Endothelial cell of umbilical vein (primary cell): ENCODE data around the gene PLEKHS1. TPM values are rescaled to one million over a fixed set of nuclear protein-coding genes. Genes with fewer than 3 reads are reported as not detected.

Experiments
- BruUV-seq: library from RNA; stranded (reverse); fragments of 400-500 nt; replicated peaks from 2 replicates; lab custom pipeline; 2021; lab: Mats Ljungman, UMichigan
- CTCF ChIA-PET: fragments of 300-600, 350-600 bp; sonication (Branson Sonifier 250); formaldehyde crosslinking; loops from one replicate; lab custom pipeline; 2021; ENCODE audit warnings: antibody characterized with exemption, inconsistent platforms; lab: Charles Lee
- POLR2A ChIA-PET: fragments of 300-600, 350-600 bp; sonication (Branson Sonifier 250); formaldehyde crosslinking; loops from one replicate; lab custom pipeline; 2021; ENCODE audit warnings: antibody characterized with exemption, inconsistent platforms; lab: Charles Lee
- DNase-seq: peaks from one replicate; pipeline ENCODE4 v3.0.0-alpha.2; 2011; ENCODE audit warnings: low read depth, low spot score
- FAIRE-seq: peaks from 2 replicates; lab custom pipeline; 2011; peaks lifted over from hg19 to GRCh38; lab: Jason Lieb, UNC
- H2AFZ ChIP-seq: 2 replicates; pipeline ENCODE4 v1.6.0; 2012; ENCODE audit warnings: low read depth, low read length, control low read depth, inconsistent platforms
- H3K27ac ChIP-seq: 2 replicates; pipeline ENCODE4 v1.5.1; 2011; ENCODE audit warnings: low read depth, mild to moderate bottlenecking, control low read depth, low read length, moderate library complexity; ENCODE audit not compliant: insufficient read depth
- H3K27me3 ChIP-seq, 2 experiments: 2 replicates each; pipeline versions ENCODE4 v1.6.0 to v1.6.1; 2011; ENCODE audit warnings: low read length in 2 of 2, mixed read lengths in 1 of 2; ENCODE audit not compliant: control insufficient read depth in 2 of 2, insufficient read depth in 2 of 2
- H3K36me3 ChIP-seq, 2 experiments: 2 replicates in 1 of 2; 3 replicates in 1 of 2; pipeline ENCODE4 v1.5.1; 2011; ENCODE audit warnings: low read length in 2 of 2, mild to moderate bottlenecking in 1 of 2, moderate library complexity in 1 of 2; ENCODE audit not compliant: control insufficient read depth in 2 of 2, insufficient read depth in 2 of 2; ENCODE audit errors: extremely low read depth in 1 of 2
- H3K4me1 ChIP-seq: 3 replicates; pipeline ENCODE4 v1.5.1; 2011; ENCODE audit warnings: mild to moderate bottlenecking, low read length; ENCODE audit not compliant: control insufficient read depth, insufficient read depth; ENCODE audit errors: extremely low read depth
- H3K4me2 ChIP-seq: 2 replicates; pipeline ENCODE4 v1.6.1; 2011; ENCODE audit warnings: low read length, control low read depth, mixed read lengths; ENCODE audit not compliant: insufficient read depth
- H3K4me3 ChIP-seq, 3 experiments: fragments of 200-600 bp in 1 of 3; sonication (generic), shearing (Covaris generic) in 1 of 3; replicated peaks in 1 of 3; 2 replicates each; pipeline ENCODE4 v1.5.1; 2011 to 2016; ENCODE audit warnings: control low read depth in 3 of 3, low read length in 3 of 3, mild to moderate bottlenecking in 2 of 3, inconsistent platforms in 1 of 3, low read depth in 1 of 3, moderate library complexity in 1 of 3; ENCODE audit not compliant: insufficient read depth in 1 of 3
- H3K79me2 ChIP-seq: 2 replicates; pipeline ENCODE4 v1.6.0; 2012; ENCODE audit warnings: low read length, inconsistent platforms; ENCODE audit not compliant: control insufficient read depth, insufficient read depth
- H3K9ac ChIP-seq: replicated peaks from 2 replicates; pipeline ENCODE3; 2011; ENCODE audit warnings: low read length, control low read depth; ENCODE audit not compliant: insufficient read depth; ENCODE audit errors: extremely low read depth
- H3K9me1 ChIP-seq: replicated peaks from 3 replicates; pipeline ENCODE4 v1.6.0; 2011; ENCODE audit warnings: mild to moderate bottlenecking, low read length; ENCODE audit not compliant: control insufficient read depth, insufficient read depth; ENCODE audit errors: extremely low read depth
- H3K9me3 ChIP-seq: replicated peaks from 2 replicates; pipeline ENCODE4 v1.5.1; 2012; ENCODE audit warnings: low read length, inconsistent platforms; ENCODE audit not compliant: control insufficient read depth, insufficient read depth
- H4K20me1 ChIP-seq: replicated peaks from 2 replicates; pipeline ENCODE3; 2011; ENCODE audit warnings: mild to moderate bottlenecking, low read length; ENCODE audit not compliant: control insufficient read depth, insufficient read depth; ENCODE audit errors: extremely low read depth
- EZH2 ChIP-seq: IDR thresholded peaks from 2 replicates; pipeline ENCODE4 v1.6.1; 2012; ENCODE audit warnings: borderline replicate concordance, low read depth, mild to moderate bottlenecking, moderate library complexity, low read length, inconsistent platforms; ENCODE audit not compliant: severe bottlenecking
- FOS ChIP-seq: IDR thresholded peaks from 2 replicates; pipeline ENCODE4 v1.6.1; 2011; ENCODE audit warnings: mild to moderate bottlenecking, low read length, moderate library complexity, borderline replicate concordance; ENCODE audit not compliant: insufficient read depth
- GATA2 ChIP-seq: IDR thresholded peaks from 2 replicates; pipeline ENCODE4 v1.7.0; 2011; ENCODE audit warnings: low read depth, mild to moderate bottlenecking, moderate library complexity, mixed read lengths, low read length; ENCODE audit not compliant: insufficient read length, insufficient read depth
- JUN ChIP-seq: IDR thresholded peaks from 2 replicates; pipeline ENCODE4 v1.6.1; 2011; ENCODE audit warnings: borderline replicate concordance, low read depth; ENCODE audit not compliant: insufficient read length, insufficient read depth
- MYC ChIP-seq: IDR thresholded peaks from one replicate; pipeline ENCODE4 v1.6.1; 2011; ENCODE audit warnings: mild to moderate bottlenecking, low read depth, low read length
- POLR2A ChIP-seq: IDR thresholded peaks from 2 replicates; pipeline ENCODE4 v1.6.1; 2012; ENCODE audit warnings: low read depth, mild to moderate bottlenecking, control low read depth, low read length
- POLR2AphosphoS5 ChIP-seq: IDR thresholded peaks from 2 replicates; pipeline ENCODE4 v1.6.1; 2012; ENCODE audit warnings: low read depth, mild to moderate bottlenecking, control low read depth, low read length, moderate library complexity; ENCODE audit not compliant: insufficient read depth
- dilution Hi-C: fragments of 300-500 bp; cut with MboI; formaldehyde crosslinking; loops from one replicate; pipeline ENCODE4 v1.15.0; 2019; ENCODE audit warnings: low sequenced_read_pairs; ENCODE audit not compliant: extremely low pct_ligation_motif_present
- intact Hi-C: fragments of 100-400 bp; cut with micrococcal nuclease; formaldehyde crosslinking; loops from one replicate; pipeline ENCODE4 v1.10.0; 2022
- polyA plus RNA-seq, 4 experiments: library from polyadenylated mRNA; depleted of rRNA in 3 of 4; stranded (reverse) in 3 of 4; unstranded in 1 of 4; fragments of >200 nt; gene quantifications; 2 replicates each; pipeline versions ENCODE4 v1.2.1 to v1.2.3, GENCODE V29; 2011 to 2012; ENCODE audit warnings: missing spikeins in 1 of 4
- total RNA-seq: library from RNA; stranded (reverse); gene quantifications from 2 replicates; pipeline ENCODE4 v1.2.3, GENCODE V29; 2021
- TF ChIP-seq, protein P1 (sequence below), 2 donors: IDR thresholded peaks; 1 replicate in 1 of 2; 2 replicates in 1 of 2; pipeline ENCODE4 v1.5.1; 2011; ENCODE audit warnings: low read length in 2 of 2, mild to moderate bottlenecking in 2 of 2, moderate library complexity in 2 of 2, control low read depth in 1 of 2, inconsistent platforms in 1 of 2, low read depth in 1 of 2; ENCODE audit not compliant: insufficient read depth in 1 of 2; ENCODE audit errors: extremely low read depth in 1 of 2

PLEKHS1 gene
- total and polyA plus RNA-seq, 2 donors (not counting 3 experiments of a cell fraction or from before 2014, with no cell fraction given) = not detected

- DNase-seq = no peak
- dilution Hi-C loops = no loop called here
- Histone ChIP-seq H3K27ac (no peak overlapping the region), H3K79me2 (no peaks in the 10 kb centered on the region), H4K20me1 (no peaks in the 10 kb centered on the region), H3K4me3 (no peak overlapping the region), H2AFZ (no peak overlapping the region), H3K27me3 (no peaks in the 10 kb centered on the region), H3K4me1 (no peaks in the 10 kb centered on the region), H3K9ac (no peak overlapping the region), H3K4me2 (no peak overlapping the region), H3K9me1 (no peaks in the 10 kb centered on the region), H3K36me3 (peaks cover 4 to 10% of the 10 kb centered on the region in 2 experiments), H3K9me3 (no peaks in the 10 kb centered on the region)
- ChIA-PET CTCF (interaction anchor here (1.3 to 1.4 kb wide), 2 partner anchors 20 to 161 kb away, joined by 3 read pairs; no protein-coding TSS in a partner anchor), POLR2A (no interaction called here)
- no peak for FAIRE-seq
- no TSS peak for BruUV-seq
- TF ChIP-seq FOS (no peak), MYC (no peak), POLR2A (no peak), POLR2AphosphoS5 (no peak), GATA2 (no peak), JUN (no peak), EZH2 (no peak)
- TF ChIP-seq, protein P1, sequence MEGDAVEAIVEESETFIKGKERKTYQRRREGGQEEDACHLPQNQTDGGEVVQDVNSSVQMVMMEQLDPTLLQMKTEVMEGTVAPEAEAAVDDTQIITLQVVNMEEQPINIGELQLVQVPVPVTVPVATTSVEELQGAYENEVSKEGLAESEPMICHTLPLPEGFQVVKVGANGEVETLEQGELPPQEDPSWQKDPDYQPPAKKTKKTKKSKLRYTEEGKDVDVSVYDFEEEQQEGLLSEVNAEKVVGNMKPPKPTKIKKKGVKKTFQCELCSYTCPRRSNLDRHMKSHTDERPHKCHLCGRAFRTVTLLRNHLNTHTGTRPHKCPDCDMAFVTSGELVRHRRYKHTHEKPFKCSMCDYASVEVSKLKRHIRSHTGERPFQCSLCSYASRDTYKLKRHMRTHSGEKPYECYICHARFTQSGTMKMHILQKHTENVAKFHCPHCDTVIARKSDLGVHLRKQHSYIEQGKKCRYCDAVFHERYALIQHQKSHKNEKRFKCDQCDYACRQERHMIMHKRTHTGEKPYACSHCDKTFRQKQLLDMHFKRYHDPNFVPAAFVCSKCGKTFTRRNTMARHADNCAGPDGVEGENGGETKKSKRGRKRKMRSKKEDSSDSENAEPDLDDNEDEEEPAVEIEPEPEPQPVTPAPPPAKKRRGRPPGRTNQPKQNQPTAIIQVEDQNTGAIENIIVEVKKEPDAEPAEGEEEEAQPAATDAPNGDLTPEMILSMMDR (IDR thresholded peaks at IDR 0.05; ENCODE audit: extremely low read depth in 1 of 2, insufficient read depth in 1 of 2, low read depth in 1 of 2, low read length in 2 of 2) = no peak
- intact Hi-C loops = no loop called here
Observed at GRCh38 chr10:113732160-113732881, 19.2 kb upstream of the PLEKHS1 start.
